ENCODE measurements around the gene DHRS4.
"Not testable (repeated sequence)": the region's sequence is repeated elsewhere in the genome, so short reads cannot be mapped to it uniquely, and the experiment has no call there.

The DHRS4 gene

DNA sequence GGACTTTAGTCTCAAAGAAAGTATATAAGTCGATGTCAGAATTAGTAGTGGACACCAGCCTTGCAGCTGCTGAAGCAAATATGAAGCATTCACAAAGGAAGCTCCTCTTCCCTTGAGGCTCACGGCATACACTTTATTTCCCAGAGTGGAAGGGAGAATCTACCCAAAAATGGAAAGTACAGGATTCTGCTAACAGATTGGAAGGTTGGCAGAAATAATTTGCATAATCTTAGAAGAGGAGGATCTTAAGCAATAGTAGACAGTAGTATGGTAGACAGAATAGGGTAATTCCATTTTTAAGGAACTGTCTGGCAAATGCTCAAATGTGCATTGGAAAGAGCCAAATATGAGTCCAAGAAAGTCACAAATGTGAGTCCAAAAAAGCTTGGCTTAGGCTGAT lies 2.2 kb downstream of the DHRS4 start:
- H3K4me3 Mint-ChIP-seq; ATAC-seq; H3K9me3 Mint-ChIP-seq; H3K27ac Mint-ChIP-seq; DNase-seq (ENCODE audit: low spot score in 2 of 2): not testable (repeated sequence)
- Mint-ChIP-seq H3K36me3 (peaks cover 18% of the 10 kb centered on the region), H3K4me1 (peaks cover 30% of the 10 kb centered on the region)

DNA sequence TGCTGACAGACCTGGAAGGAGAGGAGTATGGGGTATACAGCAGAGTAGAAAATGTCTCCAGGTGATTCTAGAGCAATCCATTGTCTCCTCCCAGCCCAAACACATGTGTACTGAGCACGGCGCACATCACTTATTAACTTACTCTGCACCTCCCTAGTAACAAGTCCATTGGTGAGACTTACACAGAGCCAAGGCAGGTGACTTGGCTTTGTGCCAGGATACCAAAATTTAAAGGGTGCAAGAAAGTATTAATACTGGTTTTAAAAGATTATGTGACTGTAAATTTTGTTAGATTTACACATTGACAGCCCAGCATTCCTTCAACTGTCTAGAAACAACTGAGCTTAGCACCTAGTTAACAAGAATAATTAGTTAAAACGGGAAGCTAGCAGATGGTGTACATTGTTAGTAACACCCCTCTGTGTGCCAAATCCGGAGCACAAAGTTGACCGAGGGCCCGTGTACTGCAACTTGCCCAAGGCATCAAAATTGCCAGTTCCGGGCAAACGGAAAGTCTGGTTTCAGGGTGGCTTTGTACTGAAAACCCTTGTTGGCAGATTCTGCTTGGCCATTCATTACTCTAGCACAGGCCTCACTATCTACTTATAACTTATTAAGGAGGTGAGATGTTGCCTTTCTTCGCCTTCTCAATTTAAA lies 4.5 kb downstream of the DHRS4 start:
- H3K9me3 Mint-ChIP-seq; H3K4me3 Mint-ChIP-seq; ATAC-seq; DNase-seq (ENCODE audit: low spot score in 2 of 2); H3K27ac Mint-ChIP-seq: not testable (repeated sequence)
- Mint-ChIP-seq H3K4me1 (peaks cover 13% of the 10 kb centered on the region), H3K36me3 (peaks cover 18% of the 10 kb centered on the region)

GRCh38 chr14:23960899-23961298 lies 7.3 kb downstream of the DHRS4 start:
- H3K27ac Mint-ChIP-seq; H3K4me3 Mint-ChIP-seq; H3K4me1 Mint-ChIP-seq; H3K9me3 Mint-ChIP-seq; DNase-seq (ENCODE audit: low spot score in 2 of 2); H3K36me3 Mint-ChIP-seq; ATAC-seq: not testable (repeated sequence)

DNA sequence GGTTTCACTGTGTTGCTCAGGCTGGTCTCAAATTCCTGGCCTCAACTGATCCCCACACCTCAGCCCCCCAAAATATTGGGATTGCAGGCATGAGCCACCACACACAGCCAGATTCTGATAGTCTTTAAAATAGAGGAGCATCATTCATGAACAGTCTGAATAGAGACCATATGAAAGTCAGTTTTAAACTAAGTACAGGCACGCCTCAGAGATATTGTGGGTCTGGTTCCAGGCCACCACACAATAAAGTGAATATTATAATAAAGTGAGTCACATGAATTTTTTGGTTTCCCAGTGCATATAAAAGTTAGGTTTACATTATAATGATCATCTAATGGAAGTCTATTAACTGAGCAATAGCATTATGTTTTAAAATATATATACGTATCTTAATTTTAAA lies 8.1 kb downstream of the DHRS4 start:
- not testable (repeated sequence) for ATAC-seq; H3K36me3 Mint-ChIP-seq; H3K9me3 Mint-ChIP-seq; H3K27ac Mint-ChIP-seq; DNase-seq (ENCODE audit: low spot score in 2 of 2); H3K4me3 Mint-ChIP-seq; H3K4me1 Mint-ChIP-seq

DNA sequence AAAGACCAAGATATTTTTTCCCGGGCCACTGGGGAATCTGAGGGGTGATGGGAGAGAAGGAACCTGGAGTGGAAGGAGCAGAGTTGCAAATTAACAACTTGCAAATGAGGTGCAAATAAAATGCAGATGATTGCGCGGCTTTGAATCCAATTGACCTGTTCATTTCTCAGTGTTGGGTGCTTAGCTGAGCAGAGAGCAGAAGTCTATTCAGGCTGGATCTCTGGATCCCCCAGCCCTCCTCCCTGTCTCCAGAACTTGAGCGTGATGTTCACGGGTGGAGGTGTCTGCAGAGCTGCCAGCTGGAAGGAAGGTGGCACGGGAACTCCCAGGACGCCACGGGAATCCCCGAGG lies 15.5 kb downstream of the DHRS4 start:
- H3K4me1 Mint-ChIP-seq; ATAC-seq; DNase-seq (ENCODE audit: low spot score in 2 of 2); H3K9me3 Mint-ChIP-seq; H3K27ac Mint-ChIP-seq; H3K4me3 Mint-ChIP-seq; H3K36me3 Mint-ChIP-seq: not testable (repeated sequence)

DNA sequence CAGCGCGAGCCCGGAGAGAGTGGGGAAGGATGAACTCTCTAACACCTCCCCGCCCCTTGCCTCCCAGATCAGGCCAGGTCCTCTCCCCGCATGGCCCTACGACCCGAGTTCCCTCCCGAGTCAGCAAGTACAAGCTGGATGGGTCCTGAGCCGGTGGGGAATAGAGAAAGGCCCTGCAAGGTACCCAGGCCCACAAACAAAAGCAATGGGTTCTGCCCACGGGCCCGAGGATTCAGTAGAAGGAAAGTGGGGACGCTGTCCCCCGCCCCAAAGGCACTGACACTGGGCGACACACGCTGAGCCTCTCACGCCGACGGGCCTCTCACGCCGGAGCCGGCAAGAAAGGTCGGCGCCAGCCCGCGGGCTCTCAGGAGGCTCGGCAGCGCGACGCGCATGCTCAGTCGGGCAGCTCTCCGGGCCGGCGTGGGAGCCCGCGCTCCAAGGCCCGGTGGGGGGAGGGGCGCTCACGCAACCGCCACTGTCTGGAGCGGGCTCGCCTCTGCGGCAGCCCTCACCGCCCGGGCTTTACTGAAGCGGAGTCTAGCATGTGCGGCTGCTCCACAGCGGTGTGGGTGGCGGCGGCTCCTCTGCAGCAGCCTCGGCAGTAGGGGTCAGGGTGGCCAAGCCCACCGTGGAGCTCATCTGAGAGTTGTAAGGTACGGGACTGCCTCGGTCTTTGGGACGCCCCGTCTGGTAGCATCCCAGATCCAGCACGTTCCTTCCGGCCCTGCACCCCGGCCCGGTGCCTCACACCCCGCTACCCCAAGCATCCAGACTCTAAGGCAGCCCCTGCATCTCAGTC lies 16.1 kb downstream of the DHRS4 start:
- ATAC-seq (peak; percentile 95), DNase-seq (ENCODE audit: low spot score in 2 of 2) (peak; percentile 43 to 75)
- H3K36me3 Mint-ChIP-seq, H3K4me3 Mint-ChIP-seq, H3K4me1 Mint-ChIP-seq, H3K9me3 Mint-ChIP-seq, H3K27ac Mint-ChIP-seq: not testable (repeated sequence)

DNA sequence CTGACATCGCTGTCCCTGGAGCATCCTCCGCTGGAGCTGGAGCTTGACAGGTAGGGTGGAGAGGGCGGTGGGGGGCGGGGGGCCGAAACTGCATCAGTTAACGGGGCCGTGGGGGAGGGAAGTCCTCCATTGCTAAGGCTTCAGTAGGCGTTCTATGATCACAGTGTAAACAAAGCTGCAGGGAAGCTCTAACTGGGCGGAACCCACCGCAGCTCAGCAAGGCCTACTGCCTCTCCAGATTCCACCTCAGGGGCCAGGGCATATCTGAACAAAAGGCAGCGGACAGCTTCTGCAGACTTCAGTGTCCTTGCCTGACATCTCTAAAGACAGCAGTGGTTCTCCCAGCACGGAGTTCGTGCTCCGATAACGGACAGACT lies 16.7 kb downstream of the DHRS4 start:
- H3K27ac Mint-ChIP-seq; H3K4me1 Mint-ChIP-seq; H3K4me3 Mint-ChIP-seq; H3K36me3 Mint-ChIP-seq; DNase-seq (ENCODE audit: low spot score in 2 of 2); H3K9me3 Mint-ChIP-seq: not testable (repeated sequence)
- peak; percentile 14 for ATAC-seq

GRCh38 chr14:23973178-23973577 lies 19.6 kb downstream of the DHRS4 start:
- H3K36me3 Mint-ChIP-seq; H3K4me3 Mint-ChIP-seq; ATAC-seq; H3K9me3 Mint-ChIP-seq; H3K4me1 Mint-ChIP-seq; DNase-seq (ENCODE audit: low spot score in 2 of 2); H3K27ac Mint-ChIP-seq: not testable (repeated sequence)

DNA sequence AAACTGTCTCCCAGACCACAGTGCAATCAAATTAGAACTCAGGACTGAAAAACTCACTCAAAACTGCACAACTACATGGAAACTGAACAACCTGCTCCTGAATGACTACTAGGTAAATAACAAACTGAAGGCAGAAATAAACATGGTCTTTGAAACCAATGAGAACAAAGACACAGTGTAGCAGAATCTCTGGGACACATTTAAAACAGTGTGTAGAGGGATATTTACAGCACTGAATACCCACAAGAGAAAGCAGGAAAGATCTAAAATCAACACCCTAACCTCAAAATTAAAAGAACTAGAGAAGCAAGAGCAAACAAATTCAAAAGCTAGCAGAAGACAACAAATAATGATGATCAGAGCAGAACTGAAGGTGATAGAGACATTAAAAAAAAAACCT lies 20.5 kb downstream of the DHRS4 start:
- not testable (repeated sequence) for H3K4me1 Mint-ChIP-seq; ATAC-seq; DNase-seq (ENCODE audit: low spot score in 2 of 2); H3K9me3 Mint-ChIP-seq; H3K4me3 Mint-ChIP-seq; H3K36me3 Mint-ChIP-seq
- peak overlapping the region; percentile 46 for H3K27ac Mint-ChIP-seq

DNA sequence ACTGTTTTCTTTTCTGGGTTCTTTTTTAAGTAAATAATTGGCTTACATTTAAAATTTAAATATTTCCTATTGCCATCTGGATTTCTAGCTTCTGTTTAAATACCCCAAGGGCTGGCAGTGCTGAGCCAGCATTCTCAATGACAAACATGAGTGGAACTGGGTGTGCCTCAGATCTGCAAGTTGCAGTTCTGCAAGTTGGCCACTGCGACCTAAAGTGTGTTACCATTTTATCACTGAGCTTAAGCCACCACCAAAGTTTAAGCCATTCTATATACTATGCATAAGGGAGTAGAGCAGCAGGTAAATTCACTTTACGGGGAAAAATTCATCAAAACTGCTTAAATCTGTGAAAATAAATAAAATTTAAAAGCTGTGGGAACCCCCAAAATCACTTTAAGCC lies 23.6 kb downstream of the DHRS4 start:
- not testable (repeated sequence) for H3K4me3 Mint-ChIP-seq; H3K36me3 Mint-ChIP-seq; H3K9me3 Mint-ChIP-seq; H3K4me1 Mint-ChIP-seq; DNase-seq (ENCODE audit: low spot score in 2 of 2); H3K27ac Mint-ChIP-seq
- peak; percentile 75 for ATAC-seq

GRCh38 chr14:23981951-23982813 lies 28.6 kb downstream of the DHRS4 start:
- not testable (repeated sequence) for DNase-seq (ENCODE audit: low spot score in 2 of 2); ATAC-seq; H3K4me3 Mint-ChIP-seq; H3K27ac Mint-ChIP-seq; H3K4me1 Mint-ChIP-seq; H3K36me3 Mint-ChIP-seq; H3K9me3 Mint-ChIP-seq

GRCh38 chr14:23984891-23985602 lies 31.5 kb downstream of the DHRS4 start:
- Mint-ChIP-seq H3K4me3 (no peak overlapping the region), H3K36me3 (peaks cover 6% of the 10 kb centered on the region), H3K27ac (no peak overlapping the region), H3K9me3 (no peaks in the 10 kb centered on the region), H3K4me1 (peaks cover 18% of the 10 kb centered on the region)
- ATAC-seq (no peak), DNase-seq (ENCODE audit: low spot score in 2 of 2) (no peak)

GRCh38 chr14:23988223-23988606 lies 34.6 kb downstream of the DHRS4 start:
- H3K9me3 Mint-ChIP-seq; H3K36me3 Mint-ChIP-seq; DNase-seq (ENCODE audit: low spot score in 2 of 2): not testable (repeated sequence)
- Mint-ChIP-seq H3K27ac (peak overlapping the region; percentile 91), H3K4me1 (peaks cover 24% of the 10 kb centered on the region), H3K4me3 (peak overlapping the region; percentile 83)
- peak; percentile 2 for ATAC-seq

DNA sequence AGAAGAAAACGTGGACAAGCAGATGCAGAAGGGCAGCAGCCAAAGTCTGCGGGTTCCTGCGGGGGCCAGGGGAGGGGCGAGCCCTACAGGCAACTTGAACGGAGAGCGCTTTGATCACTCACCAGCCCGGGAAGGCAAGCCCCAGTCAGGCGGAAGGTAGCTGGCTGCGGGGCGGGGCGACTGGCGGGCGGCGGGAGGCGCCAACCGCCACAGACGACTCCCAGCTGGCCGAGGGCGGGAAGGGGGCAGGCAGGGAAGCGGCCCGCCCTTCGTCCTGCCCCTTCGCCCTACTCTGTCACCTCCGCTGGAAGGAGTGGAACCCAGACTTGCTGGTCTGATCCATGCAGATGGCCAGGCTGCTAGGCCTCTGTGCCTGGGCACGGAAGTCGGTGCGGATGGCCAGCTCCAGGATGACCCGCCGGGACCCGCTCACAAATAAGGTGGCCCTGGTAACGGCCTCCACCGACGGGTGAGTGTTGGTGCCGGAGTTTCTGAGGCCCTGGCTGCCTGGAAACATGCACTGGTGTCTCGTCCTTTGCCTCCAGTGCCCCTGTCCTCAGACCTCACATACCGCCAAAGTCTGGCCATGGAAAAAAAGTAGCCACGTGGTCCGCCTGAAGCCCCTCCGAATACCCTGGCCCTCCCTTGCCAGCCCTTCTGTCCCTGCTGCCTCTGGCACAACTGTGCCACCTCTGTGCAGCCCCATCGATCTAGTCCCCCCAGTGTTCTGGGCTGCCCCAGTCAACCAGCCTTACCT lies 35.2 kb downstream of the DHRS4 start, which contains the start of gene DHRS4L2:
Gene DHRS4L2, plus strand, starts transcription at position 323 of the 757 bp plus-strand sequence. Its CDS starts 19 bp downstream, at position 342.
- H3K4me3 Mint-ChIP-seq, result peak within 1 kb of the TSS; percentile 83
- H3K36me3 Mint-ChIP-seq, H3K9me3 Mint-ChIP-seq: not testable (repeated sequence)
- H3K27ac Mint-ChIP-seq, result peak within 1 kb of the TSS; percentile 91
- H3K4me1 Mint-ChIP-seq, result peaks cover 24% of the 10 kb centered on the region
- ATAC-seq (peak; percentile 96), DNase-seq (ENCODE audit: low spot score in 2 of 2) (peak; percentile 66 to 84)

All from stimulated activated effector memory CD8-positive, alpha-beta T cell treated with anti-CD3 and anti-CD28 coated beads, Interleukin-12 subunit alpha, Interleukin-12 subunit beta, amount 100 ng/mL, for 72 hours (primary cell).